ENCODE results near the gene CBX4. TPM values are rescaled to one million over a fixed set of nuclear protein-coding genes. Genes with fewer than 3 reads are reported as not detected.
A peak's percentile ranks its signal among the peaks of the same experiment; 100 is the strongest.

The CBX4 gene
- 1 to 10 TPM in 2 of 4 donors, under 1 TPM in 2; 0.26 to 8.4 (median 3.5) TPM for total RNA-seq

- Histone ChIP-seq H3K36me3 (no peaks in the 10 kb centered on the region), H3K4me1 (peaks cover 0 to 41% of the 10 kb centered on the region in 2 donors), H3K27me3 (peaks cover 25 to 45% of the 10 kb centered on the region in 2 donors), H3K4me3 (peak within 1 kb of the TSS; percentile 54 to 58), H3K9me3 (no peaks in the 10 kb centered on the region), H3K27ac (peak within 1 kb of the TSS; percentile 81 to 91)
- intact Hi-C loops (cut with DNase I; ENCODE audit: low total_unique reads): loop anchor here (5.0 to 10.0 kb wide), 2 partner anchors 47 to 135 kb away; no protein-coding TSS in a partner anchor
- peak; percentile 85 to 97 for TF ChIP-seq POLR2A (IDR thresholded peaks at IDR 0.05)
- TF ChIP-seq CTCF (IDR thresholded peaks at IDR 0.05): peak in 3 of 4 experiments; percentile 17 to 57 (median 52)
- DNase-seq: peak; percentile 91 to 93
These were observed at the start of gene CBX4 for GRCh38 chr17:79839356-79840268. TSS of gene CBX4 (minus strand) at chr17:79839440. CDS start at chr17:79839251, 189 bp downstream.

- H3K9me3 ChIP-seq: no peaks in the 10 kb centered on the region
- intact Hi-C loops (cut with DNase I; ENCODE audit: low total_unique reads): no loop called here
- H3K27ac ChIP-seq: no peak overlapping the region
- H3K27me3 ChIP-seq: no peaks in the 10 kb centered on the region
- TF ChIP-seq CTCF (IDR thresholded peaks at IDR 0.05): no peak
- no peak for TF ChIP-seq POLR2A (IDR thresholded peaks at IDR 0.05)
- H3K36me3 ChIP-seq: no peaks in the 10 kb centered on the region
- DNase-seq: no peak
- no peak overlapping the region for H3K4me3 ChIP-seq
- peaks cover 0 to 5% of the 10 kb centered on the region in 2 donors for H3K4me1 ChIP-seq
These were observed 48.8 kb upstream of the CBX4 start for GRCh38 chr17:79888009-79888540.

- H3K4me3 ChIP-seq: no peak overlapping the region
- intact Hi-C loops (cut with DNase I; ENCODE audit: low total_unique reads): no loop called here
- no peak overlapping the region for H3K27ac ChIP-seq
- no peaks in the 10 kb centered on the region for H3K27me3 ChIP-seq
- no peak for TF ChIP-seq POLR2A (IDR thresholded peaks at IDR 0.05)
- no peak for TF ChIP-seq CTCF (IDR thresholded peaks at IDR 0.05)
- H3K9me3 ChIP-seq: no peaks in the 10 kb centered on the region
- H3K36me3 ChIP-seq: no peaks in the 10 kb centered on the region
- H3K4me1 ChIP-seq: peaks cover 0 to 5% of the 10 kb centered on the region in 2 donors
- no peak for DNase-seq
These were observed 48.3 kb upstream of the CBX4 start for GRCh38 chr17:79887451-79887991.

GRCh38 chr17:79883202-79883601 is 44.0 kb upstream of the CBX4 start:
- H3K4me3 ChIP-seq: no peak overlapping the region
- H3K9me3 ChIP-seq: no peaks in the 10 kb centered on the region
- TF ChIP-seq POLR2A (IDR thresholded peaks at IDR 0.05): no peak
- TF ChIP-seq CTCF (IDR thresholded peaks at IDR 0.05): no peak
- intact Hi-C loops (cut with DNase I; ENCODE audit: low total_unique reads): no loop called here
- H3K27ac ChIP-seq: no peak overlapping the region
- no peak for DNase-seq
- H3K27me3 ChIP-seq: no peaks in the 10 kb centered on the region
- H3K4me1 ChIP-seq: no peaks in the 10 kb centered on the region
- no peaks in the 10 kb centered on the region for H3K36me3 ChIP-seq
